ENCODE results near the gene BCOR. TPM values are rescaled to one million over a fixed set of nuclear protein-coding genes. Genes with fewer than 3 reads are reported as not detected.
A peak's percentile ranks its signal among the peaks of the same experiment; 100 is the strongest.

BCOR gene
- total RNA-seq, 4 donors from 2014 or later = 20.9 to 36.0 (median 32.5) TPM

DNA sequence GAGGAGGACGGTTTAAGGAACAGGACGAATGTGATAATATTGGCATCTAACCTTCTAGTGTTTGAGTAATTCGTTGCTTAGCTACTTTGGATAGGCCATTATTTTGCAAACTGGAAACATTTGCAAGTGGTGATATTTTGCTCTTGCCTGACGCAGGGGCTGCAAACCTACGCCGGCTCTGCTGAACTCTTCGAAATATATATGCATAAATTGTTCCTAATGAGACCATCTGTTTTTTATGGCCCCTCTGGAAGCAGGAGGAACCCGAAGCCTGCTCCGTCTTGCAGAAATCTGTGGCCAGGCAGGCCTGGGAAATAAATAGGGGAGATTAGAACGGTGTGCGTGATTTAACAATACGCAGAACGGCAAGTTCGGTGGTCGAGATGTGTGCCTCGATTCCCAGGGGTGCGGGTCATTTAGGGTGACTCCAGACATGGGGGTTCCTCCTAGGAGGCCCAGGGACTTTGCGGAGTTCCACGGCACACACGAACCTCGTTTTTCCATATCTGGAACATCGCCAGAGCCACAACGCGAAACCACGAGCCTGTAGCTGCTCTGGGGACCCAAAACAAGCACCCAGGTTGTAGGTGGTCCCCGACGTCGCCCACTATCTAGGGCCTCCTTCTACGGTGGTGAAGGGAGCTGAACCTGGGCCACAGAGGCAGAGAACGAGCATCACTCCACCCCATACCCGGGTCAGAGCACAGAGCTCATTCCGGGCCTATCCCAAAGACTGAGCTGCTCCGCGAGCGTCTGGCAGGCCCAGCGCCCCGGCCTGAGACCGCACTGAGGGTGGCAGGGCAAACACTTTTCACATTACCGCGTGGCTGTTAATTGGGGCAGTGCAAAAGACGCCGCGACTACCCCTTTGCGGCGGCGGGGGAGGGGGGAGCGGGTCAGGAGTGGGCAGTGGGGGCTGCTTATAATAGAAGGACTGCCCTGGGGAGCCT lies 89.7 kb downstream of the BCOR start:
- H3K36me3 ChIP-seq = no peaks in the 10 kb centered on the region
- no peak overlapping the region for H3K4me3 ChIP-seq
- peaks cover 14% of the 10 kb centered on the region for H3K27me3 ChIP-seq
- no peak for DNase-seq (ENCODE audit: low spot score in 2 of 2)
- H3K9me3 ChIP-seq = no peaks in the 10 kb centered on the region
- WGBS = 39% methylated on average over 25 of the region's 47 CpGs
- TF ChIP-seq, protein P1, sequence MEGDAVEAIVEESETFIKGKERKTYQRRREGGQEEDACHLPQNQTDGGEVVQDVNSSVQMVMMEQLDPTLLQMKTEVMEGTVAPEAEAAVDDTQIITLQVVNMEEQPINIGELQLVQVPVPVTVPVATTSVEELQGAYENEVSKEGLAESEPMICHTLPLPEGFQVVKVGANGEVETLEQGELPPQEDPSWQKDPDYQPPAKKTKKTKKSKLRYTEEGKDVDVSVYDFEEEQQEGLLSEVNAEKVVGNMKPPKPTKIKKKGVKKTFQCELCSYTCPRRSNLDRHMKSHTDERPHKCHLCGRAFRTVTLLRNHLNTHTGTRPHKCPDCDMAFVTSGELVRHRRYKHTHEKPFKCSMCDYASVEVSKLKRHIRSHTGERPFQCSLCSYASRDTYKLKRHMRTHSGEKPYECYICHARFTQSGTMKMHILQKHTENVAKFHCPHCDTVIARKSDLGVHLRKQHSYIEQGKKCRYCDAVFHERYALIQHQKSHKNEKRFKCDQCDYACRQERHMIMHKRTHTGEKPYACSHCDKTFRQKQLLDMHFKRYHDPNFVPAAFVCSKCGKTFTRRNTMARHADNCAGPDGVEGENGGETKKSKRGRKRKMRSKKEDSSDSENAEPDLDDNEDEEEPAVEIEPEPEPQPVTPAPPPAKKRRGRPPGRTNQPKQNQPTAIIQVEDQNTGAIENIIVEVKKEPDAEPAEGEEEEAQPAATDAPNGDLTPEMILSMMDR (IDR thresholded peaks at IDR 0.05) = no peak
- no peak for TF ChIP-seq POLR2AphosphoS5 (IDR thresholded peaks at IDR 0.05)
- no peak for TF ChIP-seq EP300 (IDR thresholded peaks at IDR 0.05)
- TF ChIP-seq POLR2A (IDR thresholded peaks at IDR 0.05) = no peak
- H3K27ac ChIP-seq = no peak overlapping the region
- H3K4me1 ChIP-seq = peaks cover 51% of the 10 kb centered on the region

DNA sequence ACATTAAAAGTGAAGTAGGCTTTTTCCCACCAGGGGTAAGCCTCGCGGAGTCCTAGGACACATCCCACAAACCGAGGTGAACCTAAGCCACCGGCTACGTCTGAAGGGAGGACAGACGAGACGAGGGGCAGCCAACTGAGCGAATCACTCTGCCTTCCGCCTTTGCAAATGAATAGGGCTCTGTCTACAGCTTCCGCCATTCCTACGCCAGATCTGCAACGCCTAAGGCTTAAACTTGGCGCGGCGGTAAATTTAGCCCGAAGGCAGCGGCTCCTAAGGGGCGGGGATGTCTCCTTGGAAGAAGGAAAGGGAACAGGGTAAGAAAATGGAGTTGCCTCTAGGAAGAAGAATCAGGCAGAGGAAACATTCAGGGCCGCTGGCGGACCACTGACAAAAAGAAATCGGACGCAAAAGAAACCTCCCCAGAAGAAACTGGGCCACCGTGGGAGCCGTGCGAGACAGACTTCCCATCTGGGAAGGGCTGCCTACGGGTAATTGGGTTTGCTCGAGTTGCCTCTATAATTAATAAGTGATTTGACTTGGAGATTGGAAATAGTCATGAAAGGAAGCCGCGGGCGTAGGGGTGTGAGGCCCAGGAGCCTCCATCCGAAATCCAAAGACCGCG lies 90.5 kb downstream of the BCOR start:
- no peak overlapping the region for H3K27ac ChIP-seq
- peaks cover 43% of the 10 kb centered on the region for H3K4me1 ChIP-seq
- no peak overlapping the region for H3K4me3 ChIP-seq
- peaks cover 14% of the 10 kb centered on the region for H3K27me3 ChIP-seq
- 26% methylated on average over 33 of the region's 33 CpGs for WGBS
- no peaks in the 10 kb centered on the region for H3K36me3 ChIP-seq
- DNase-seq (ENCODE audit: low spot score in 2 of 2) = no peak
- TF ChIP-seq, protein P1 (IDR thresholded peaks at IDR 0.05) = no peak
- TF ChIP-seq POLR2A (IDR thresholded peaks at IDR 0.05) = no peak
- no peak for TF ChIP-seq POLR2AphosphoS5 (IDR thresholded peaks at IDR 0.05)
- TF ChIP-seq EP300 (IDR thresholded peaks at IDR 0.05) = no peak
- no peaks in the 10 kb centered on the region for H3K9me3 ChIP-seq

DNA sequence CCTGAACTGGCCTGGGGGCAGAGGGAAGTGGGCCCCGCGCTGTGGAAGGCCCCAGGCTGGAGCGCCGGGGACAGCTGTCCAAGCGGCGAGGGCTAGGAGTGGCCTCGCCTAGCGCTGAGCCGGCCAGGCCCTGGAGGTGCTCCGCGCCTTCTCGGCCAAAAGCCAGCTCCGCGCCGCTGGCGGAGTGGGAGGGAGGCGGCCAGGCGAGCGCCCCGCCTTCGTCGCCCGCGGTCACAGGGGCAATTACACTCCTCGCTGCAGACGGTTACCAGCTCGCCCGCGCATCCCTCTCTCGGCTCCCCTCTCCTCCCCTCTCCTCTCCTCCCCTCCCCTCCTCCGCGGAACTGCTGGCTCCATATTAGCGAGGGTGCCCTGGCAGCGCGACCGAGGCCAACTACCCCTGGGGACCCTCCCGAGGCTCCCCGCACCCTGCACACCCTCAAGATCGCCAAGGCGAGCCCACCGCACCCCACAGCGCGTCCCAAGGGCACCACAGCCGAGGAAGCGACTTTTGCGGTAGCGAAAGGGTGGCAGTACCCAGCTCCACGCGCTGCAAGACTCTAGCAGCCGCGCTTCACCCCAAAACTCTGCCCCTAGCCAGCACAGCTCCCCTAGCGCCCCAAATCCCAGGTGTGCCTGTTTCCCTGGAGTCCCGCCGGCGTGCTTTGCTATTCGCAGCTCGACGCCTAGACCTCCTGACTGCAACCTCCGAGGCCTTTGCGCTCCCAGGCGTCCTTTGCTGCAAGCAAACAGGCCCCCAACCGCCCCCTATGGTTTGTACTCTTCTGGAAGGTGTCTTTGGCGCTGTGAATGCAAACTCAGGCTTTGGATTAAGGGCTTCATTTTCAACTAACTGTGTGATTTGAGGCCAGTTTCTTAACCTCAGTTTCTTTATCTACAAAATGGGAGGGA lies 91.4 kb downstream of the BCOR start:
- H3K36me3 ChIP-seq = no peaks in the 10 kb centered on the region
- peak overlapping the region; percentile 26 for H3K4me3 ChIP-seq
- peak in 1 of 2 donors; percentile 61 for DNase-seq (ENCODE audit: low spot score in 2 of 2)
- no peak overlapping the region for H3K27ac ChIP-seq
- no peaks in the 10 kb centered on the region for H3K9me3 ChIP-seq
- WGBS = 38% methylated on average over 27 of the region's 63 CpGs
- peaks cover 14% of the 10 kb centered on the region for H3K27me3 ChIP-seq
- H3K4me1 ChIP-seq = peaks cover 35% of the 10 kb centered on the region
- TF ChIP-seq POLR2AphosphoS5 (IDR thresholded peaks at IDR 0.05) (no peak), EP300 (IDR thresholded peaks at IDR 0.05) (no peak), POLR2A (IDR thresholded peaks at IDR 0.05) (no peak)
- TF ChIP-seq, protein P1 (IDR thresholded peaks at IDR 0.05) = no peak

DNA sequence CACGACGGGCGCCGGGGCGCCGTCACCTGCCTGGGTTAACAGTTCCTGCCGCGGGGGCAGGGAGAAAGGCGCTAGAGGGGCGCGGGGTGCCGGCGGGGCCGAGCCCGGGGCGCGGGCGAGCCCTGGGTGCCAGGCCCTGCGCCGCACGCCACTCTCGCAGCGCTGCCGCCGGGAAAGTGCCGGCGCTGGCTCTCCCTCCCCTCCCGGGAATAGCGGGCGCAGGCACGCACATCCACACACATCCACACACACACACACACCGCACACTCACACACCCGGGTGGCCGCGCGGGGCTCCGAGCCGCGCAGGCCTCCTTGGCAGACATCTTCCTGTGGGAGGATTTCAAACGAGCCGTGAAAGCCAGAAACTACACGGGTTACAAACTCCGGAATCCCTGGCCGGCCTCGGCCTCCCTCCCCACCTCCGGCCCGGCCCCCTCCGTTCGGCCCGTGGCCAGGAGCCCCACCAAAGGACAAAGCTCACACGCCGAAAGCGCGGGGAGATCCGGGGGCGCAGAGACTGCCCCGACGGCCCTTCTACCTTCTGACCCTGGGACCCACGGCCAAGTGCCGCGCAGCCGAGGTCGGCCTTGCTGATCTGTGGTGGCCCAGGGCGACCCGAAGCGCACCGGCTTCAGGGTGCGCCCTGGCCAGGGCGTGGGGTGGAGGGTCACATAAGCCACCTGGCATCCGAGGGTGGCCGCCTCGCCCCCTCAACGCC lies 92.3 kb downstream of the BCOR start:
- Histone ChIP-seq H3K36me3 (no peaks in the 10 kb centered on the region), H3K27ac (no peak overlapping the region), H3K9me3 (no peaks in the 10 kb centered on the region), H3K4me3 (peak overlapping the region; percentile 26), H3K27me3 (peaks cover 14% of the 10 kb centered on the region), H3K4me1 (peaks cover 35% of the 10 kb centered on the region)
- WGBS = 21% methylated on average over 16 of the region's 73 CpGs
- no peak for TF ChIP-seq POLR2AphosphoS5 (IDR thresholded peaks at IDR 0.05)
- TF ChIP-seq POLR2A (IDR thresholded peaks at IDR 0.05) = no peak
- no peak for TF ChIP-seq EP300 (IDR thresholded peaks at IDR 0.05)
- TF ChIP-seq, protein P1 (IDR thresholded peaks at IDR 0.05) = no peak
- DNase-seq (ENCODE audit: low spot score in 2 of 2) = no peak

Measured in suprapubic skin (tissue), 4 donors.